Measurements from ENCODE around the gene LAMA2.

GRCh38 chr6:129236001-129236517 is 353.1 kb downstream of the LAMA2 start:
- TF ChIP-seq YY1 (IDR thresholded peaks at IDR 0.05; ENCODE audit: insufficient read depth, insufficient read length) (no peak), ZNF274 (IDR thresholded peaks at IDR 0.05; ENCODE audit: low read depth, low read length) (no peak)

Data from NT2/D1 (cell line).